ENCODE measurements around the gene BACH2. TPM values are rescaled to one million over a fixed set of nuclear protein-coding genes. Genes with fewer than 3 reads are reported as not detected.

Gene BACH2
- total RNA-seq, 1 donor = 0.27 TPM

DNA sequence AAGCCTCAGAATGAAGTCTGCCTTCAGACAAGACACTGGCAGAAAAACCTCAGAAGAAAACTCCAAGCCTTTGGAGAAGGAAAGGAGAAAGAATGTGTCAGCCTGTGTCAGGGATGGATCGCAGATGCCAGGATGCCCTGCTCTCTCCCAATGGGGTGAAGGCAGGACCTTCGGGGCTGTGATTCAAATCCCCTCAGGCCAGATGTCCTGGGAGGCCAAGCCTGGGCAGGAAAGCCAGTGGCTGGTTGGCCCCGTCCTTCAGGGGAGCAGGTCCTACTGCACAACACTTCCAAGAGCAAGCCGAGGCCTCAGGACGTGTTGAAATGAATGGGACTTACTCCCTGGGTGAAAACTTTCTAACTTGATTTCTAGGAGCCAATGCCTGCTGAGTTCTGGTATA, 365.9 kb downstream of the BACH2 start:
- no peak overlapping the region for H3K4me3 ChIP-seq (ENCODE audit: low read depth, low read length)
- no peak for DNase-seq (ENCODE audit: low read depth)
- TF ChIP-seq, protein P1, sequence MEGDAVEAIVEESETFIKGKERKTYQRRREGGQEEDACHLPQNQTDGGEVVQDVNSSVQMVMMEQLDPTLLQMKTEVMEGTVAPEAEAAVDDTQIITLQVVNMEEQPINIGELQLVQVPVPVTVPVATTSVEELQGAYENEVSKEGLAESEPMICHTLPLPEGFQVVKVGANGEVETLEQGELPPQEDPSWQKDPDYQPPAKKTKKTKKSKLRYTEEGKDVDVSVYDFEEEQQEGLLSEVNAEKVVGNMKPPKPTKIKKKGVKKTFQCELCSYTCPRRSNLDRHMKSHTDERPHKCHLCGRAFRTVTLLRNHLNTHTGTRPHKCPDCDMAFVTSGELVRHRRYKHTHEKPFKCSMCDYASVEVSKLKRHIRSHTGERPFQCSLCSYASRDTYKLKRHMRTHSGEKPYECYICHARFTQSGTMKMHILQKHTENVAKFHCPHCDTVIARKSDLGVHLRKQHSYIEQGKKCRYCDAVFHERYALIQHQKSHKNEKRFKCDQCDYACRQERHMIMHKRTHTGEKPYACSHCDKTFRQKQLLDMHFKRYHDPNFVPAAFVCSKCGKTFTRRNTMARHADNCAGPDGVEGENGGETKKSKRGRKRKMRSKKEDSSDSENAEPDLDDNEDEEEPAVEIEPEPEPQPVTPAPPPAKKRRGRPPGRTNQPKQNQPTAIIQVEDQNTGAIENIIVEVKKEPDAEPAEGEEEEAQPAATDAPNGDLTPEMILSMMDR (IDR thresholded peaks at IDR 0.05; ENCODE audit: insufficient read depth, low read length) = no peak

DNA sequence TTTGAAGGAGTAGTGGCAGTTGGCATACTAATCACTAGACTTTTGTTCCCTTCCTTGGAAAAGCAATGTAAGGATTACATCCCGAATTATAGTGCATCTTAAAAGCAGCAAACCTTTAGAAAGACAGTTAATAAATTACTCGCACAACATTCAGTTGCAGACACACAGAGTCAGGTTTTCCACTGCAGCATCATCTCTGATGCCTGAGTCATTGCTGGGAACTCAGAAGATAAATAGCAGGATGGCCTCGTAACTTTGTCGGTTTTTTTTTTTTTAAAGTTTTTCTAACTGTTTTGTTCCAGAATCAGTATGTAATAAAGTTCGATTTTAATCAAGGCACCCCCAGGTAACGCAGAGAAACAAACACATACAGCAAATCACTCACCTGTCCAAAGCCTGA, 368.0 kb downstream of the BACH2 start:
- DNase-seq (ENCODE audit: low read depth) = peak; percentile 32
- TF ChIP-seq, protein P1 (IDR thresholded peaks at IDR 0.05; ENCODE audit: insufficient read depth, low read length) = no peak
- no peak overlapping the region for H3K4me3 ChIP-seq (ENCODE audit: low read depth, low read length)

DNA sequence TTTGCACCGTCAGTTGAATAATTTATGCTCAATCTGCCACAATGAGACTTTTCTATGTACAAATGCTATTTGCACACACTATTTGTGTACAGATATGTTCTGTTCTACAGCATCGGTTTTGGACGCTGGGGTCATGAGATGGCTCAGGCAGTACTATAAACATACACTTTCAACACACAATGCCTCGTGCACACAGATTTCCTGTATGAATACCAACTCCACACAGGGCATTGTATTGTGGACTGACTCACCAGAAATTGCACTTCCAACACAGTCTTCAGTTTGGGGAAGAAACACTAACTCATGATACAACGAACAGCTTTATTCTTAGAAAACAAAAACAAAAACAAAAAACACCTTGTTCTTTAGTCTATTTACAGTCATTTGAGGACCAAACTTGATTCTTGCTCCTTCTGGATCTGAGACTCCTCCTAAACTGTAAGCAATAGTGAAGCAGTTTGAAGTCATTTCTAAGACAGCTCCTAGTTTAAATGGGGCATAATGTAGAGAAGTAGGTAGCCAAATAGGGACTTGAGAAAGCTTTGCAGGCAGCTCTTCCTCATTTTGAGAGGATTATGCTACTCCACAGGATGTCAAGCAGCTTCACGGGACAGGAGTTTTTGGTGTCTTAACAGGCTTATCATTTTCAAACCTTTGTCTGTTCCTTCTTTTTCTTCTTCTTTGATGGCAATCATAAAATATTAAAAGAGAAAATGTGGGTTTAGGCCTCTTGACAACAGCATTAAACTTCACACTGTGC, 368.7 kb downstream of the BACH2 start:
- TF ChIP-seq, protein P1 (IDR thresholded peaks at IDR 0.05; ENCODE audit: insufficient read depth, low read length) = no peak
- DNase-seq (ENCODE audit: low read depth) = peak; percentile 40
- no peak overlapping the region for H3K4me3 ChIP-seq (ENCODE audit: low read depth, low read length)

DNA sequence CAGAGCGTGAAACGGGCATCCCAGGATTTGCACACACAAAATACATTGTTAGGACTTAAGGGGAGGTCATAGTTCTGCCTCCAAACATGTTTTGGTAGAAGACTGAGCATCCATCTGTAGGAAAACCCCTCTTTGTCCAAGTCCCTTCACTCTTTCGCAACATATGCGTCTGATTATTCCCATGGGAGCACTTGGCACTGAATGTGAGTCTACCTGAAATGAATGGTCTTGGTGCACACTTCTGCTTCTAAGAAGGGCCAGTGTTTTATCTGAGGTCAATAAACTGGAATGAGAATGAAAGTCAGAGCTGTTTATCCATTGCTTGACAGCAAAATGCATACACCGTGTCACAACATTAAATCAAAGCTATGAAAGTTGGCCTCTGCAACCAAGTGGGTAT, 369.4 kb downstream of the BACH2 start:
- TF ChIP-seq, protein P1 (IDR thresholded peaks at IDR 0.05; ENCODE audit: insufficient read depth, low read length) = no peak

DNA sequence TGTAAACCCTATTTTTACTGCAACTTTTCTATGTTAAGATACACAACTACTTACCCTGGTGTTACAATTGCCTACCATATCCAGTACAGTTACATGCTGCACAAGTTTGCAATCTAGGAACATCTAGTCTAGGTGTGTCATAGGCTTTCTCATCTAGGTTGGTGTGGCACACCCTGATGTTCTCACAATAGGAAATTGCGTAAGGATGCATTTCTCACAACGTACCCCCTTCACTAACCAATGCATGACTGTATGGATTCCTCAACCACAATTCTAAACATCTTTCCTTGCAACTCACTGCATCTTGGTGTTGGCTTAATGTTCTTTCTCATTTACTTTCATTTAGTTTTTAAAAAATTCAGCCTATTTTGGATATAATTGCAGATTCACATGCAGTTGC, 370.8 kb downstream of the BACH2 start:
- TF ChIP-seq, protein P1 (IDR thresholded peaks at IDR 0.05; ENCODE audit: insufficient read depth, low read length) = no peak
- no peak for DNase-seq (ENCODE audit: low read depth)
- H3K4me3 ChIP-seq (ENCODE audit: low read depth, low read length) = no peak overlapping the region

More for the DNA sequence above, 369.4 kb downstream of the BACH2 start:
- no peak for DNase-seq (ENCODE audit: low read depth)
- no peak overlapping the region for H3K4me3 ChIP-seq (ENCODE audit: low read depth, low read length)

DNA sequence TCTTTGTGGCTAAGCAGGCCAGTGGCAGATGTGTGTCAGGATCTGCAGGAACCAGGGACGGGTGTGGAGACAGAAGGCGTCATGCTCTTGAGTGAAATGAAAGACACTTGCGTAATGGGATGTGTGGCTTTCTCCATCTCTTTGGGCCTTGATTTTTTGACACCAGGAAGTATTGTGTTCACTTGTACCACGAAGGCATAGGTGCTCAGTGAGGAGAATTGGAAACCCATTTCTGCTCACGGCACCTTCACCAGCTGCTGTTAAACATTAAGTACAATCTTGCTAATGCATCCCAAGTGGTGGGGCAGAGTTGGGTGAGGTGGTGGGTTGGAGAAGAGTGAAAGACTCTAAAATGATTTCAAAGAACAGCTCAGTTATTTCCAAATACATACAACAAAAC, 372.4 kb downstream of the BACH2 start:
- H3K4me3 ChIP-seq (ENCODE audit: low read depth, low read length) = no peak overlapping the region
- no peak for DNase-seq (ENCODE audit: low read depth)
- TF ChIP-seq, protein P1 (IDR thresholded peaks at IDR 0.05; ENCODE audit: insufficient read depth, low read length) = no peak

DNA sequence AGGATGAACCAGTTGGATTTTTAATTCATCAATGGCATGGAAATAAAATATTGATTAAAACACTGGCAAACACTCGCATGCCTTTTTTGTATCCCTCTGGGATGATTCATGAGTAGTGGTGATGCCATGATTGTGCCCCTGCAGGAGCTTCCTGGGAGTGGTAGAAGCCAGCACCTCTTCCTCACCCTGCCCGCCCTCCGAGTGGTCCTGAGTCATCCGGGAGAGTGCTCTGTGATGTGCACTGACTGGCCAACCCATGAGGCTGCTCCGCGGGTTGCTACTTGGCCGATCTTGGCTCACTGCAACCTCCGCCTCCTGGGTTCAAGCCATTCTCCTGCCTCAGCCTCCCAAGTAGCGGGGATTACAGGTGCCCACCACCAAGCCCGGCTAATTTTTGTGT, 375.0 kb downstream of the BACH2 start:
- TF ChIP-seq, protein P1 (IDR thresholded peaks at IDR 0.05; ENCODE audit: insufficient read depth, low read length) = no peak
- no peak for DNase-seq (ENCODE audit: low read depth)
- H3K4me3 ChIP-seq (ENCODE audit: low read depth, low read length) = no peak overlapping the region
